K562 (cell line): Measurements from ENCODE around the gene OGFR.

Source experiments
- CTCF ChIP-seq, 3 experiments: IDR thresholded peaks in 2 of 3; conservative IDR thresholded peaks in 1 of 3; 2 replicates each; pipeline ENCODE4 v1.5.1; 2011 to 2012; ENCODE audit warnings: low read length in 3 of 3, mild to moderate bottlenecking in 3 of 3, control low read depth in 2 of 3, improper control_type of control experiment in 1 of 3, inconsistent platforms in 1 of 3, low read depth in 1 of 3, mixed read lengths in 1 of 3, moderate library complexity in 1 of 3; ENCODE audit not compliant: insufficient read depth in 2 of 3
- ELK1 ChIP-seq: sonication (generic); formaldehyde crosslinking; IDR thresholded peaks from 2 replicates; pipeline ENCODE4 v1.8.1; 2022; ENCODE audit warnings: missing genetic modification reagents
- FOS ChIP-seq: IDR thresholded peaks from 3 replicates; pipeline ENCODE4 v1.6.1; 2011; ENCODE audit not compliant: insufficient read length; ENCODE audit errors: extremely low read depth
- FOXA1 ChIP-seq: fragments of 450-650 bp; IDR thresholded peaks from 2 replicates; pipeline ENCODE4 v1.6.1; 2016; ENCODE audit warnings: mild to moderate bottlenecking, borderline replicate concordance
- POLR2A ChIP-seq: fragments of 450-650 bp; conservative IDR thresholded peaks from 2 replicates; pipeline ENCODE4 v1.6.1; 2016
- PPARD ChIP-seq: fragments of 250-450 bp; sonication (Bioruptor Pico); IDR thresholded peaks from 2 replicates; pipeline ENCODE4 v1.8.0; 2022; ENCODE audit warnings: inconsistent platforms, mild to moderate bottlenecking, moderate library complexity
- REST ChIP-seq, 2 experiments: fragments of 450-650 bp; formaldehyde crosslinking in 1 of 2; IDR thresholded peaks; 2 replicates each; pipeline versions ENCODE4 v1.4.0 to v1.6.1; 2014 to 2020; ENCODE audit warnings: mild to moderate bottlenecking in 2 of 2, borderline replicate concordance in 1 of 2, low read depth in 1 of 2
- SREBF1 ChIP-seq: fragments of 150-350 bp; IDR thresholded peaks from 2 replicates; pipeline ENCODE4 v1.6.1; 2014; ENCODE audit warnings: antibody characterized with exemption, low read depth, low read length, borderline replicate concordance
- YY1 ChIP-seq, 3 experiments: IDR thresholded peaks; 2 replicates each; pipeline ENCODE4 v1.6.1; 2011; ENCODE audit warnings: low read length in 2 of 3, mild to moderate bottlenecking in 2 of 3, moderate library complexity in 2 of 3, borderline replicate concordance in 1 of 3, control low read depth in 1 of 3, low read depth in 1 of 3; ENCODE audit not compliant: insufficient read depth in 3 of 3, insufficient replicate concordance in 2 of 3, control insufficient read depth in 1 of 3, insufficient read length in 1 of 3; ENCODE audit errors: extremely low read depth in 1 of 3
- ZZZ3 ChIP-seq: fragments of 450-650 bp; IDR thresholded peaks from 2 replicates; pipeline ENCODE4 v1.6.1; 2016; ENCODE audit warnings: antibody characterized with exemption, mild to moderate bottlenecking, moderate library complexity
- TF ChIP-seq, protein P1 (sequence below): fragments of 450-650 bp; IDR thresholded peaks from 2 replicates; pipeline ENCODE4 v1.6.1; 2017; ENCODE audit warnings: antibody characterized with exemption, mild to moderate bottlenecking

DNA sequence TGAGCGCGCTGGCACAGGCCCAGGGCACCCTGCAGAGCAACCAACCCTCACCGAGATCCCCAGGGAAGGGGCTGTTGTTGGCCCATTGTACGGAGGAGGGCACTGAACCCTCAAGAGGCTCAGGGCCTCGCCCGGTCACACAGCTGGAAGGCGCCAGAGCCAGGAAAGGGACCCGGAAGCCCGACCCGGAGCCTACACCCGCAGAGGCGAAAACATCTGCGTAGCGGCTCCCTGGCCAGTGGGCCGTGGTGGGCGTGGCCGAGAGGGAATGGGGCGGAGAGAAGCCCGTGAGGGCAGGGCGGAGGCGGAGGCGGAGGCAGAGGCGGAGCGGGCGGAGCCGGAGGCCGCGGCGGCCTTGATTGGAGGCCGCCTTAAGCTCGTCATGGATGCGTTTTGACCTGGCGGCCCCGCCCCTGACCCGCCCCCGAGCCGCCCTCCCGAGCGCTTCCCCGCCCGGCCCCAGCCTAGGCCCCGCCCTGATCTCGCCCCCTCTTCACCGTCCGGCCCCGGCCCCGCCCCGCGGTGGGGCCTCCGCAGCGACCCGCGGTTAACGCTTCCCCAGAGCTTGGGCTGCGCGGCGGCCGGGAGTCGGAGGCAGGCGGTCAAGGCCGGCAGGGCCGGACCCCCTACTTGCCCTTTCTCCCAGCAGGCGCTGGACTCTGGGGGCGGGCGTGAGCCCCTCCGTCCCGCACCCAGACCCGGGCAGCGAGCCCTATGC lies 10.5 kb upstream of the OGFR start:
- TF ChIP-seq ELK1 (CRISPR knock-in tag), result no peak
- TF ChIP-seq YY1 (IDR thresholded peaks at IDR 0.05; ENCODE audit: borderline replicate concordance in 1 of 3, control insufficient read depth in 1 of 3, extremely low read depth in 1 of 3, insufficient read depth in 3 of 3, insufficient read length in 1 of 3, insufficient replicate concordance in 2 of 3, low read depth in 1 of 3, low read length in 2 of 3), result peak in 2 of 3 experiments; percentile 55 to 61
- no peak for TF ChIP-seq PPARD (CRISPR knock-in tag)
- no peak for TF ChIP-seq SREBF1
- no peak for TF ChIP-seq FOXA1
- peak; percentile 93 for TF ChIP-seq POLR2A
- peak; percentile 53 for TF ChIP-seq REST (IDR thresholded peaks at IDR 0.05; ENCODE audit: borderline replicate concordance)
- TF ChIP-seq REST (CRISPR knock-in tag; IDR thresholded peaks at IDR 0.05; ENCODE audit: low read depth), result peak; percentile 78; the same call in 1 of the 2 replicates
- TF ChIP-seq ZZZ3, result no peak
- TF ChIP-seq CTCF (IDR thresholded peaks at IDR 0.05 in 2 of 3, conservative IDR thresholded peaks at IDR 0.05 in 1 of 3; ENCODE audit: insufficient read depth in 2 of 3, low read depth in 1 of 3, low read length in 3 of 3), result peak in 1 of 3 experiments; percentile 18; a peak in 1 of 6 replicates
- no peak for TF ChIP-seq FOS
- TF ChIP-seq, protein P1, sequence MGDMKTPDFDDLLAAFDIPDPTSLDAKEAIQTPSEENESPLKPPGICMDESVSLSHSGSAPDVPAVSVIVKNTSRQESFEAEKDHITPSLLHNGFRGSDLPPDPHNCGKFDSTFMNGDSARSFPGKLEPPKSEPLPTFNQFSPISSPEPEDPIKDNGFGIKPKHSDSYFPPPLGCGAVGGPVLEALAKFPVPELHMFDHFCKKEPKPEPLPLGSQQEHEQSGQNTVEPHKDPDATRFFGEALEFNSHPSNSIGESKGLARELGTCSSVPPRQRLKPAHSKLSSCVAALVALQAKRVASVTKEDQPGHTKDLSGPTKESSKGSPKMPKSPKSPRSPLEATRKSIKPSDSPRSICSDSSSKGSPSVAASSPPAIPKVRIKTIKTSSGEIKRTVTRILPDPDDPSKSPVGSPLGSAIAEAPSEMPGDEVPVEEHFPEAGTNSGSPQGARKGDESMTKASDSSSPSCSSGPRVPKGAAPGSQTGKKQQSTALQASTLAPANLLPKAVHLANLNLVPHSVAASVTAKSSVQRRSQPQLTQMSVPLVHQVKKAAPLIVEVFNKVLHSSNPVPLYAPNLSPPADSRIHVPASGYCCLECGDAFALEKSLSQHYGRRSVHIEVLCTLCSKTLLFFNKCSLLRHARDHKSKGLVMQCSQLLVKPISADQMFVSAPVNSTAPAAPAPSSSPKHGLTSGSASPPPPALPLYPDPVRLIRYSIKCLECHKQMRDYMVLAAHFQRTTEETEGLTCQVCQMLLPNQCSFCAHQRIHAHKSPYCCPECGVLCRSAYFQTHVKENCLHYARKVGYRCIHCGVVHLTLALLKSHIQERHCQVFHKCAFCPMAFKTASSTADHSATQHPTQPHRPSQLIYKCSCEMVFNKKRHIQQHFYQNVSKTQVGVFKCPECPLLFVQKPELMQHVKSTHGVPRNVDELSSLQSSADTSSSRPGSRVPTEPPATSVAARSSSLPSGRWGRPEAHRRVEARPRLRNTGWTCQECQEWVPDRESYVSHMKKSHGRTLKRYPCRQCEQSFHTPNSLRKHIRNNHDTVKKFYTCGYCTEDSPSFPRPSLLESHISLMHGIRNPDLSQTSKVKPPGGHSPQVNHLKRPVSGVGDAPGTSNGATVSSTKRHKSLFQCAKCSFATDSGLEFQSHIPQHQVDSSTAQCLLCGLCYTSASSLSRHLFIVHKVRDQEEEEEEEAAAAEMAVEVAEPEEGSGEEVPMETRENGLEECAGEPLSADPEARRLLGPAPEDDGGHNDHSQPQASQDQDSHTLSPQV, result no peak; the same call in none of the 2 replicates
